ENCODE measurements around the gene IFNL3.

- no peak for TF ChIP-seq CTCF (IDR thresholded peaks at IDR 0.05)
- no peak for TF ChIP-seq EP300 (IDR thresholded peaks at IDR 0.05)
- no peak for TF ChIP-seq POLR2A (IDR thresholded peaks at IDR 0.05)
These were observed 21.0 kb downstream of the IFNL3 start for GRCh38 chr19:39223703-39224279.
